SK-N-SH treated with all-trans-retinoic acid at 6 μM for 48 hours (cell line): Measurements from ENCODE around the gene CNTRL.

ENCODE experiments used
- ARNTL ChIP-seq: fragments of 450-650 bp; formaldehyde crosslinking; IDR thresholded peaks from 2 replicates; pipeline ENCODE4 v1.5.0; 2020; ENCODE audit warnings: low read depth, mild to moderate bottlenecking, moderate library complexity, borderline replicate concordance
- BACH2 ChIP-seq: fragments of 250-450 bp; sonication (Bioruptor Pico); IDR thresholded peaks from 2 replicates; pipeline ENCODE4 v1.9.0; 2021; ENCODE audit warnings: mild to moderate bottlenecking, borderline replicate concordance
- CSDC2 ChIP-seq: fragments of 250-450 bp; sonication (Bioruptor Pico); IDR thresholded peaks from 2 replicates; pipeline ENCODE4 v1.5.0; 2020; ENCODE audit warnings: mild to moderate bottlenecking, moderate library complexity
- ESRRG ChIP-seq: fragments of 250-450 bp; sonication (Bioruptor Pico); IDR thresholded peaks from 2 replicates; pipeline ENCODE4 v1.6.1; 2021; ENCODE audit warnings: mild to moderate bottlenecking
- ISL1 ChIP-seq: fragments of 250-450 bp; sonication (Bioruptor Pico); IDR thresholded peaks from 2 replicates; pipeline ENCODE4 v2.1.2; 2022; ENCODE audit warnings: mild to moderate bottlenecking, moderate library complexity
- OSR1 ChIP-seq: fragments of 250-450 bp; sonication (Bioruptor Pico); IDR thresholded peaks from 2 replicates; pipeline ENCODE4 v1.8.0; 2022; ENCODE audit warnings: moderate library complexity, mild to moderate bottlenecking, inconsistent platforms
- PPARA ChIP-seq: fragments of 250-450 bp; sonication (Bioruptor Pico); IDR thresholded peaks from 2 replicates; pipeline ENCODE4 v1.5.0; 2020; ENCODE audit warnings: mild to moderate bottlenecking, borderline replicate concordance
- TCF4 ChIP-seq: fragments of 250-450 bp; sonication (Bioruptor Pico); IDR thresholded peaks from 2 replicates; pipeline ENCODE4 v1.8.0; 2021; ENCODE audit warnings: mild to moderate bottlenecking, moderate library complexity, borderline replicate concordance
- TOX ChIP-seq: fragments of 250-450 bp; sonication (Bioruptor Pico); IDR thresholded peaks from 2 replicates; pipeline ENCODE4 v1.8.0; 2021; ENCODE audit warnings: mild to moderate bottlenecking, moderate library complexity, borderline replicate concordance
- ZFP3 ChIP-seq: fragments of 250-450 bp; sonication (Bioruptor Pico); IDR thresholded peaks from 2 replicates; pipeline ENCODE4 v1.5.0; 2020; ENCODE audit warnings: mild to moderate bottlenecking, moderate library complexity
- ZNF565 ChIP-seq: fragments of 450-650 bp; formaldehyde crosslinking; conservative IDR thresholded peaks from 2 replicates; pipeline ENCODE4 v1.5.0; 2020; ENCODE audit warnings: low read depth, mild to moderate bottlenecking, moderate library complexity
- TF ChIP-seq, protein P1 (sequence below): fragments of 250-450 bp; sonication (Bioruptor Pico); IDR thresholded peaks from 2 replicates; pipeline ENCODE4 v1.5.1; 2021; ENCODE audit warnings: mild to moderate bottlenecking, moderate library complexity
- TF ChIP-seq, protein P2 (sequence below): fragments of 250-450 bp; sonication (Bioruptor Pico); IDR thresholded peaks from 2 replicates; pipeline ENCODE4 v1.8.0; 2020; ENCODE audit warnings: mild to moderate bottlenecking, moderate library complexity, borderline replicate concordance
- TF ChIP-seq, protein P3 (sequence below): fragments of 250-450 bp; sonication (Bioruptor Pico); IDR thresholded peaks from 2 replicates; pipeline ENCODE4 v1.8.0; 2021; ENCODE audit warnings: low read depth, mild to moderate bottlenecking, moderate library complexity, borderline replicate concordance

DNA sequence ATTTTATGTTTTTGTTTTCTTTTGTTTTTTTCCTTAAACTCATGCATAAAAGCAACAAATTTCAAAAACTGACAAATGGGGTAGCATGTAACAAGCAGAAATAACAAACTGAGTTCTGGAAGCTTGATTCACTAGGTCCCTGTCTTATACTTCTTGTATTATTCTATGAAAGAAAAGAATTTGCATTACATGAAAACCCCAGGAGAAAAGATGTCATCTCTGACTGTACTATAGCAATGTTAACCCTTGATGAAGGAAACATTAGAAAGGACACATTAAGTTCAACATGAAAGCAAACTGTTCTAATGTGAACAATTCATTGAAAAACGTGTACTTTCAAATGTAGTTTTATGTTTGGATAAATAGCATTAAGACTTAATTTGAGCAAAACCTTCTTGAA is 117.8 kb downstream of the CNTRL start:
- no peak for TF ChIP-seq ARNTL (CRISPR knock-in tag)
- no peak for TF ChIP-seq ESRRG (CRISPR knock-in tag)
- no peak for TF ChIP-seq TCF4 (CRISPR knock-in tag)
- TF ChIP-seq, protein P1, sequence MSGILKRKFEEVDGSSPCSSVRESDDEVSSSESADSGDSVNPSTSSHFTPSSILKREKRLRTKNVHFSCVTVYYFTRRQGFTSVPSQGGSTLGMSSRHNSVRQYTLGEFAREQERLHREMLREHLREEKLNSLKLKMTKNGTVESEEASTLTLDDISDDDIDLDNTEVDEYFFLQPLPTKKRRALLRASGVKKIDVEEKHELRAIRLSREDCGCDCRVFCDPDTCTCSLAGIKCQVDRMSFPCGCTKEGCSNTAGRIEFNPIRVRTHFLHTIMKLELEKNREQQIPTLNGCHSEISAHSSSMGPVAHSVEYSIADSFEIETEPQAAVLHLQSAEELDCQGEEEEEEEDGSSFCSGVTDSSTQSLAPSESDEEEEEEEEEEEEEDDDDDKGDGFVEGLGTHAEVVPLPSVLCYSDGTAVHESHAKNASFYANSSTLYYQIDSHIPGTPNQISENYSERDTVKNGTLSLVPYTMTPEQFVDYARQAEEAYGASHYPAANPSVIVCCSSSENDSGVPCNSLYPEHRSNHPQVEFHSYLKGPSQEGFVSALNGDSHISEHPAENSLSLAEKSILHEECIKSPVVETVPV (CRISPR knock-in tag): no peak
- TF ChIP-seq ISL1 (CRISPR knock-in tag): no peak
- no peak for TF ChIP-seq CSDC2
- no peak for TF ChIP-seq ZNF565 (CRISPR knock-in tag)
- TF ChIP-seq, protein P2, sequence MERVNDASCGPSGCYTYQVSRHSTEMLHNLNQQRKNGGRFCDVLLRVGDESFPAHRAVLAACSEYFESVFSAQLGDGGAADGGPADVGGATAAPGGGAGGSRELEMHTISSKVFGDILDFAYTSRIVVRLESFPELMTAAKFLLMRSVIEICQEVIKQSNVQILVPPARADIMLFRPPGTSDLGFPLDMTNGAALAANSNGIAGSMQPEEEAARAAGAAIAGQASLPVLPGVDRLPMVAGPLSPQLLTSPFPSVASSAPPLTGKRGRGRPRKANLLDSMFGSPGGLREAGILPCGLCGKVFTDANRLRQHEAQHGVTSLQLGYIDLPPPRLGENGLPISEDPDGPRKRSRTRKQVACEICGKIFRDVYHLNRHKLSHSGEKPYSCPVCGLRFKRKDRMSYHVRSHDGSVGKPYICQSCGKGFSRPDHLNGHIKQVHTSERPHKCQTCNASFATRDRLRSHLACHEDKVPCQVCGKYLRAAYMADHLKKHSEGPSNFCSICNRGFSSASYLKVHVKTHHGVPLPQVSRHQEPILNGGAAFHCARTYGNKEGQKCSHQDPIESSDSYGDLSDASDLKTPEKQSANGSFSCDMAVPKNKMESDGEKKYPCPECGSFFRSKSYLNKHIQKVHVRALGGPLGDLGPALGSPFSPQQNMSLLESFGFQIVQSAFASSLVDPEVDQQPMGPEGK (CRISPR knock-in tag): no peak
- no peak for TF ChIP-seq ZFP3
- TF ChIP-seq BACH2: no peak
- TF ChIP-seq TOX (CRISPR knock-in tag): no peak
- TF ChIP-seq OSR1 (CRISPR knock-in tag): no peak
- no peak for TF ChIP-seq PPARA (CRISPR knock-in tag)
- TF ChIP-seq, protein P3, sequence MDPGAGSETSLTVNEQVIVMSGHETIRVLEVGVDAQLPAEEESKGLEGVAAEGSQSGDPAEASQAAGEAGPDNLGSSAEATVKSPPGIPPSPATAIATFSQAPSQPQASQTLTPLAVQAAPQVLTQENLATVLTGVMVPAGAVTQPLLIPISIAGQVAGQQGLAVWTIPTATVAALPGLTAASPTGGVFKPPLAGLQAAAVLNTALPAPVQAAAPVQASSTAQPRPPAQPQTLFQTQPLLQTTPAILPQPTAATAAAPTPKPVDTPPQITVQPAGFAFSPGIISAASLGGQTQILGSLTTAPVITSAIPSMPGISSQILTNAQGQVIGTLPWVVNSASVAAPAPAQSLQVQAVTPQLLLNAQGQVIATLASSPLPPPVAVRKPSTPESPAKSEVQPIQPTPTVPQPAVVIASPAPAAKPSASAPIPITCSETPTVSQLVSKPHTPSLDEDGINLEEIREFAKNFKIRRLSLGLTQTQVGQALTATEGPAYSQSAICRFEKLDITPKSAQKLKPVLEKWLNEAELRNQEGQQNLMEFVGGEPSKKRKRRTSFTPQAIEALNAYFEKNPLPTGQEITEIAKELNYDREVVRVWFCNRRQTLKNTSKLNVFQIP (CRISPR knock-in tag): no peak
